ENCODE measurements around the gene PDXK. TPM values are rescaled to one million over a fixed set of nuclear protein-coding genes. Genes with fewer than 3 reads are reported as not detected.
"Not testable (repeated sequence)": the region's sequence is repeated elsewhere in the genome, so short reads cannot be mapped to it uniquely, and the experiment has no call there.

PDXK gene
- total and polyA plus RNA-seq, 2 experiments from 2014 or later, result 103 to 192 TPM

DNA sequence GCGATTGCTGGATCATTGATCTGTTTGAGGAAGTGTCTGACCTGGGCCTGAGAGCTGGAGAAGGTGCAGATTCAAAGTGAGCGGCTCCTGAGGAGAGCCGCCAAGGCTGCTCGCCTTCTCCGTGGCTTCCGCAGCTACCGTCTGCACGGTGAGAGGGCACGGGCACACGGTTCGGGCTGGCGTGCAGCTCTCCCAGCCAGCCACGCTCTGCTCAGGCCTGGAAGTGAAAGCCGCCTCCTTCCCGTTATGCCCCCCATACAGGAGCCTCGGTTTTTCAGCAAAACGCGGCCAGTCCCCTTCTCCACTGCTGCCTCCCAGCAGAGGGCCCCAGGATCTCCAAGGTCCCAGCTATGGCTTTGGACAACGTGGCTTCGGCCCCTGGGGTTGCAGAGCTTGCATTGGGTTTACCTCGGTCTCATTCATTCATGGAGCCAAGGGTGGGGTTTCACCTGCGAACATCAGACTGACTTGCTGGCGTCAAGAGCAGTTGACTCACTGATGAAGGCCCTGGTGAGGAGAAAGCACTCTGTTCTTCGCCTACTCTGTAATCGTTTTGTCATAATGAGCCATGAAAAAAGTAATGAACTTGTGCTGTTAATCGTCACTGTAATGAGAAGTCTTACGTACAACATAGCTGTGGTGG lies 24.4 kb upstream of the PDXK start:
- no peaks in the 10 kb centered on the region for H3K79me2 ChIP-seq
- WGBS (ENCODE audit: low lambda C conversion rate, missing lambda C conversion rate), result 92% methylated on average over 22 of the region's 27 CpGs
- no peaks in the 10 kb centered on the region for H4K20me1 ChIP-seq (ENCODE audit: insufficient read depth, poor library complexity, severe bottlenecking)
- no peak for DNase-seq (ENCODE audit: low spot score)
- H3K4me2 ChIP-seq, result no peak overlapping the region
- no peaks in the 10 kb centered on the region for H3K4me1 ChIP-seq (ENCODE audit: insufficient read depth)
- no peaks in the 10 kb centered on the region for H3K9me2 ChIP-seq (replicated peaks; ENCODE audit: insufficient read depth)
- no peaks in the 10 kb centered on the region for H3K9me3 ChIP-seq (ENCODE audit: low read depth)
- no peak overlapping the region for H3K4me3 ChIP-seq
- H2AFZ ChIP-seq, result no peak overlapping the region
- no peak overlapping the region for H3K27ac ChIP-seq
- H3K36me3 ChIP-seq (replicated peaks; ENCODE audit: insufficient read depth, low read depth), result no peaks in the 10 kb centered on the region
- no peaks in the 10 kb centered on the region for H3K27me3 ChIP-seq
- TF ChIP-seq, protein P1, sequence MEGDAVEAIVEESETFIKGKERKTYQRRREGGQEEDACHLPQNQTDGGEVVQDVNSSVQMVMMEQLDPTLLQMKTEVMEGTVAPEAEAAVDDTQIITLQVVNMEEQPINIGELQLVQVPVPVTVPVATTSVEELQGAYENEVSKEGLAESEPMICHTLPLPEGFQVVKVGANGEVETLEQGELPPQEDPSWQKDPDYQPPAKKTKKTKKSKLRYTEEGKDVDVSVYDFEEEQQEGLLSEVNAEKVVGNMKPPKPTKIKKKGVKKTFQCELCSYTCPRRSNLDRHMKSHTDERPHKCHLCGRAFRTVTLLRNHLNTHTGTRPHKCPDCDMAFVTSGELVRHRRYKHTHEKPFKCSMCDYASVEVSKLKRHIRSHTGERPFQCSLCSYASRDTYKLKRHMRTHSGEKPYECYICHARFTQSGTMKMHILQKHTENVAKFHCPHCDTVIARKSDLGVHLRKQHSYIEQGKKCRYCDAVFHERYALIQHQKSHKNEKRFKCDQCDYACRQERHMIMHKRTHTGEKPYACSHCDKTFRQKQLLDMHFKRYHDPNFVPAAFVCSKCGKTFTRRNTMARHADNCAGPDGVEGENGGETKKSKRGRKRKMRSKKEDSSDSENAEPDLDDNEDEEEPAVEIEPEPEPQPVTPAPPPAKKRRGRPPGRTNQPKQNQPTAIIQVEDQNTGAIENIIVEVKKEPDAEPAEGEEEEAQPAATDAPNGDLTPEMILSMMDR (IDR thresholded peaks at IDR 0.05; ENCODE audit: poor library complexity), result no peak
- TF ChIP-seq EZH2 (IDR thresholded peaks at IDR 0.05; ENCODE audit: borderline replicate concordance), result no peak
- TF ChIP-seq EZH2phosphoT487 (IDR thresholded peaks at IDR 0.05; ENCODE audit: low read depth, severe bottlenecking, unreplicated experiment), result no peak

DNA sequence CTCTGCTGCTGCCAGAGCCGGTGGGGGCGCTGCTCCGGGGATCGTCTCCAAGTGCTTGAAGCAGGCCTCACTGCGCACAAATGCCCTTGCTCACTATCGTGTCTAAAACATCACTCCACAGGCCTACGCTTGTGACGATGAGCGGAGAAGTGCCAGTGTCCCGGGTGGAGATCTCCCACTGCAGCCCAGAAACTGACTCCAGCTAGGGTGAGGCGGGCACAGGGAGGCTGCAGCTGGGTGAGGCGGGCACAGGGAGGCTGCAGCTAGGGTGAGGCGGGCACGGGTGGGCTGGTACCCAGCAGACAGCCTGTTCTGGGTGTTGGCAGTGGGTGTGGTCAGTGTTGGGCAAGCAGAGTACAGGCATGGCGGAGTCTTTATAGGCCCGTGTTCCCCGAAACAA lies 22.7 kb upstream of the PDXK start:
- WGBS (ENCODE audit: low lambda C conversion rate, missing lambda C conversion rate), result 97% methylated on average over 16 of the region's 17 CpGs
- Histone ChIP-seq H3K4me1 (ENCODE audit: insufficient read depth) (no peaks in the 10 kb centered on the region), H3K4me3 (no peak overlapping the region), H3K27ac (no peak overlapping the region), H2AFZ (no peak overlapping the region), H3K4me2 (no peak overlapping the region), H3K27me3 (no peaks in the 10 kb centered on the region), H3K9me2 (replicated peaks; ENCODE audit: insufficient read depth) (no peaks in the 10 kb centered on the region), H3K36me3 (replicated peaks; ENCODE audit: insufficient read depth, low read depth) (no peaks in the 10 kb centered on the region), H3K79me2 (no peaks in the 10 kb centered on the region), H3K9me3 (ENCODE audit: low read depth) (no peaks in the 10 kb centered on the region), H4K20me1 (ENCODE audit: insufficient read depth, poor library complexity, severe bottlenecking) (no peaks in the 10 kb centered on the region)
- TF ChIP-seq EZH2 (IDR thresholded peaks at IDR 0.05; ENCODE audit: borderline replicate concordance) (no peak), EZH2phosphoT487 (IDR thresholded peaks at IDR 0.05; ENCODE audit: low read depth, severe bottlenecking, unreplicated experiment) (no peak)
- TF ChIP-seq, protein P1 (IDR thresholded peaks at IDR 0.05; ENCODE audit: poor library complexity), result no peak
- DNase-seq (ENCODE audit: low spot score), result no peak

DNA sequence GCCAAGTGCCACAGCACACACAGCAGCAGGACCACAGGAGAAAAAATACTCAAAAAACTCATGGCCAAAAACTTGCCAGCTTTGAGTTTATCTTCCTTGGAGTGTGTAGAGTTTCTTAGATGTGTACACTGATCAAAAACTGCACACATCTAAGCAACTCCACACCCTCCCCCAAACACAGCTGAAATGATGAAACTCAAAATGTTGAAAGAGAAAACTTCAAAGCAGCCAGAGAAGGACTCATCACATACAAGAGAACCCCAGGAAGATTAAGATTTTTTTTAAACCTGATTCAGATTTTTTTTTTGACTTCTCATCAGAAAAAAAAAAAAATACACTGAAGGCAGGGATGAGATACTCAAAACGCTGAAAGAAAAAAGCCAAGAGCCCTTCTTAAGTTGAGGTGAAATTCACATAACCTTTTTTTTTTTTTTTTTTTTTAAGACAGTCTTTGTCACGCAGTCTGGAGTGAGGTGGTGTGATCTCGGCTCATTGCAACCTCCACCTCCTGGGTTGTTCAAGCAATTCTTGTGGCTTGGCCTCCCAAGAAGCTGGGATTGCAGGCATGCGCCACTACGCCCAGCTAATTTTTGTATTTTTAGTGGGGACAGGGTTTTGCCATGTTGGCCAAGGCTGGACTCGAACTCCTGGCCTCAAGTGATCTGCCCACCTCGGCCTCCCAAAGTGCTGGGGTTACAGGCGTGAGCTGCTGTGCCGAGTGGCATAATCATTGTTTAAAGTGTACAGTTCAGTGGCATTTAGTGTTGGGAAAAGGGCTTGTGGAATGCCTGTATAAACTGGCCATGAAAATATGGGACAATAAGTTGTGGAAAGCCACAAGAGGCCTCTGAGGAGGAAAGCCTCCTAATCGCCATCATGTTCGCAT lies 20.9 kb upstream of the PDXK start:
- no peaks in the 10 kb centered on the region for H3K36me3 ChIP-seq (replicated peaks; ENCODE audit: insufficient read depth, low read depth)
- peaks cover 6% of the 10 kb centered on the region for H3K4me1 ChIP-seq (ENCODE audit: insufficient read depth)
- WGBS (ENCODE audit: low lambda C conversion rate, missing lambda C conversion rate), result 82% methylated on average over 11 of the region's 11 CpGs
- no peaks in the 10 kb centered on the region for H3K27me3 ChIP-seq
- no peaks in the 10 kb centered on the region for H3K79me2 ChIP-seq
- H3K4me3 ChIP-seq, result no peak overlapping the region
- H3K27ac ChIP-seq, result peak overlapping the region; percentile 85
- no peaks in the 10 kb centered on the region for H3K9me3 ChIP-seq (ENCODE audit: low read depth)
- TF ChIP-seq EZH2 (IDR thresholded peaks at IDR 0.05; ENCODE audit: borderline replicate concordance) (no peak), EZH2phosphoT487 (IDR thresholded peaks at IDR 0.05; ENCODE audit: low read depth, severe bottlenecking, unreplicated experiment) (no peak)
- TF ChIP-seq, protein P1 (IDR thresholded peaks at IDR 0.05; ENCODE audit: poor library complexity), result no peak
- no peaks in the 10 kb centered on the region for H4K20me1 ChIP-seq (ENCODE audit: insufficient read depth, poor library complexity, severe bottlenecking)
- no peak for DNase-seq (ENCODE audit: low spot score)
- H2AFZ ChIP-seq, result no peak overlapping the region
- H3K9me2 ChIP-seq (replicated peaks; ENCODE audit: insufficient read depth), result no peaks in the 10 kb centered on the region
- no peak overlapping the region for H3K4me2 ChIP-seq

DNA sequence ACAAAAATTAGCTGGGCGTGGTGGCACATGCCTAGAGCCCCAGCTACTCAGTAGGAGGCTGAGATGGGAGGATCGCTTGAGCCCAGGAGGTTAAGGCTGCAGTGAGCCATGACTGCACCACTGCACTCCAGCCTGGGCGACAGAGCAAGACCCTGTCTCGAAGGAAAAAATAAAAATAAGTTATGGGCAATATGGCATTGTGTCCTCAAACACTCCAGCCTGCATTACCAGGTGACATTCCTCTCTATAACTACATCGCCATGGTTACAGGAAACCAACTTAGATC lies 19.5 kb upstream of the PDXK start:
- not testable (repeated sequence) for H3K4me2 ChIP-seq; DNase-seq (ENCODE audit: low spot score); H3K27me3 ChIP-seq; H3K36me3 ChIP-seq (replicated peaks; ENCODE audit: insufficient read depth, low read depth); H4K20me1 ChIP-seq (ENCODE audit: insufficient read depth, poor library complexity, severe bottlenecking); H2AFZ ChIP-seq; H3K4me3 ChIP-seq; H3K9me3 ChIP-seq (ENCODE audit: low read depth); H3K79me2 ChIP-seq; H3K9me2 ChIP-seq (replicated peaks; ENCODE audit: insufficient read depth)
- WGBS (ENCODE audit: low lambda C conversion rate, missing lambda C conversion rate), result 96% methylated on average over 5 of the region's 5 CpGs
- peak overlapping the region; percentile 85 for H3K27ac ChIP-seq
- H3K4me1 ChIP-seq (ENCODE audit: insufficient read depth), result peaks cover 14% of the 10 kb centered on the region
